ENCODE results near the gene AFMID. TPM values are rescaled to one million over a fixed set of nuclear protein-coding genes. Genes with fewer than 3 reads are reported as not detected.

The AFMID gene
- total RNA-seq, 1 donor from 2014 or later = 47.6 TPM

DNA sequence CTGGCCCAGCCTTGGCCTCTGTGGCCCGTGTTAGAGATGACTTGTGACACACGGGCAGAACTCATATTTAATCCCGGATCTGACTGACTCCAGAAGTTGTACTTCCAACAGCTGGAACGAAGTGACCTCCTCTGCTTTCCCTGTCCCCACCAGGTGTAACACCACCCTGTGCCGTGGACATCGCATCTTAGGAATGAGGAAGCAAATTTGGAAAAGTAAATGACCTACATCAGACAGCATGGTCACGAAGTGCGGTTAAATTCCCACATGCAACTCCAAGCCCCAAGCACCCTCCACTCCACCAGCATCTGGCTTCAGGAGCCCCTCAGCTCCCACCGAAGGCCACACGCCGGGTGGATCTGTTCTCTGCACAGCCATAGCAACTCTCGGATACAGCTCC lies 3.2 kb upstream of the AFMID start:
- no peaks in the 10 kb centered on the region for H3K27me3 ChIP-seq
- no peak overlapping the region for H3K27ac ChIP-seq
- H3K4me3 ChIP-seq = no peak overlapping the region
- intact Hi-C loops (cut with DNase I) = no loop called here
- H3K4me1 ChIP-seq = peaks cover 26% of the 10 kb centered on the region
- H3K9me3 ChIP-seq = no peaks in the 10 kb centered on the region
- DNase-seq (ENCODE audit: extremely low spot score in 2 of 2) = no peak
- TF ChIP-seq POLR2AphosphoS5 (IDR thresholded peaks at IDR 0.05; ENCODE audit: insufficient read depth in 1 of 2, low read depth in 1 of 2) = no peak
- H3K36me3 ChIP-seq = no peaks in the 10 kb centered on the region

DNA sequence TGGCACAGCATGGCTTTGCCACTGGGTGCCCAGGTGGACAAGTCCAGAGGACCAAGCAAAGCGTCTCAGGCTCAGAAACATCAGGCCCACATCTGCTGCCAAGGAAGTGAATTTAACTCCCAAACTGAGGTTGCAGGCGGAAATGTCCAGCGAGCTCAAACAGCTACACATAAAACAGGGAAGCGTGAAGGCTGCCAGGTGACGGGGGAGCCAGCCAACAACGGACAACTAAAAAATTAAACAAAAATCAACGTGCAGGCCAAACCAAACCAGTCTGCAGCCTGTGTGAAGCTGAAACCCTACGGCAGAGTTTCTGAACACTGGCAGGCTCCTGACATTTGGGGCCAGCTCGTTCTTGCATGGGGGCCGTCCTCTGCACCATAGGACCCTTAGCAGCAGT lies 2.8 kb upstream of the AFMID start:
- Histone ChIP-seq H3K4me1 (peaks cover 26% of the 10 kb centered on the region), H3K36me3 (no peaks in the 10 kb centered on the region), H3K4me3 (no peak overlapping the region), H3K27ac (no peak overlapping the region), H3K27me3 (no peaks in the 10 kb centered on the region), H3K9me3 (no peaks in the 10 kb centered on the region)
- DNase-seq (ENCODE audit: extremely low spot score in 2 of 2) = no peak
- intact Hi-C loops (cut with DNase I) = no loop called here
- TF ChIP-seq POLR2AphosphoS5 (IDR thresholded peaks at IDR 0.05; ENCODE audit: insufficient read depth in 1 of 2, low read depth in 1 of 2) (no peak), POLR2A (IDR thresholded peaks at IDR 0.05) (no peak)
- TF ChIP-seq, protein P1, sequence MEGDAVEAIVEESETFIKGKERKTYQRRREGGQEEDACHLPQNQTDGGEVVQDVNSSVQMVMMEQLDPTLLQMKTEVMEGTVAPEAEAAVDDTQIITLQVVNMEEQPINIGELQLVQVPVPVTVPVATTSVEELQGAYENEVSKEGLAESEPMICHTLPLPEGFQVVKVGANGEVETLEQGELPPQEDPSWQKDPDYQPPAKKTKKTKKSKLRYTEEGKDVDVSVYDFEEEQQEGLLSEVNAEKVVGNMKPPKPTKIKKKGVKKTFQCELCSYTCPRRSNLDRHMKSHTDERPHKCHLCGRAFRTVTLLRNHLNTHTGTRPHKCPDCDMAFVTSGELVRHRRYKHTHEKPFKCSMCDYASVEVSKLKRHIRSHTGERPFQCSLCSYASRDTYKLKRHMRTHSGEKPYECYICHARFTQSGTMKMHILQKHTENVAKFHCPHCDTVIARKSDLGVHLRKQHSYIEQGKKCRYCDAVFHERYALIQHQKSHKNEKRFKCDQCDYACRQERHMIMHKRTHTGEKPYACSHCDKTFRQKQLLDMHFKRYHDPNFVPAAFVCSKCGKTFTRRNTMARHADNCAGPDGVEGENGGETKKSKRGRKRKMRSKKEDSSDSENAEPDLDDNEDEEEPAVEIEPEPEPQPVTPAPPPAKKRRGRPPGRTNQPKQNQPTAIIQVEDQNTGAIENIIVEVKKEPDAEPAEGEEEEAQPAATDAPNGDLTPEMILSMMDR (IDR thresholded peaks at IDR 0.05) = no peak

DNA sequence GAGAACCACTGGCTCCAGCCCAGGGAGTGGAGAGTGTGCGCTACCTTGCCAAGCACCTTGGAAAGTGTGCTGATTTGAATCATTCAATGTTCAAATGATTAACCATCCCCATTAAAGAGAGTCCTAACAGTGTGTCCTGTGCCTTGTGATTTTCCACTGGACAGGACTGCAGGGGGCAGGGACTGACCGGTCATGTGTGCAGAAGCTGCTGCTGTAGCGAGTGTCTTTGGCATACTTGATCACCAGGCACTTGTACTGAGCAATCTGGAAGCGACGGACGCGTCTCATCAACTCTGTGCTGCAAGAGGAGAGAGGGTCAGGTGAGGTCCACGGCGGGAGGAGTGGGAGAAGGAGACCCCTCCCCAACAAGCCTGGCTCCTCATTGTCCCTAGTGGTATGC lies 2.3 kb upstream of the AFMID start:
- Histone ChIP-seq H3K27ac (no peak overlapping the region), H3K27me3 (no peaks in the 10 kb centered on the region), H3K4me3 (no peak overlapping the region), H3K36me3 (no peaks in the 10 kb centered on the region), H3K4me1 (peaks cover 26% of the 10 kb centered on the region), H3K9me3 (no peaks in the 10 kb centered on the region)
- no peak for TF ChIP-seq POLR2A (IDR thresholded peaks at IDR 0.05)
- TF ChIP-seq, protein P1 (IDR thresholded peaks at IDR 0.05) = no peak
- no peak for TF ChIP-seq POLR2AphosphoS5 (IDR thresholded peaks at IDR 0.05; ENCODE audit: insufficient read depth in 1 of 2, low read depth in 1 of 2)
- intact Hi-C loops (cut with DNase I) = no loop called here
- DNase-seq (ENCODE audit: extremely low spot score in 2 of 2) = no peak

DNA sequence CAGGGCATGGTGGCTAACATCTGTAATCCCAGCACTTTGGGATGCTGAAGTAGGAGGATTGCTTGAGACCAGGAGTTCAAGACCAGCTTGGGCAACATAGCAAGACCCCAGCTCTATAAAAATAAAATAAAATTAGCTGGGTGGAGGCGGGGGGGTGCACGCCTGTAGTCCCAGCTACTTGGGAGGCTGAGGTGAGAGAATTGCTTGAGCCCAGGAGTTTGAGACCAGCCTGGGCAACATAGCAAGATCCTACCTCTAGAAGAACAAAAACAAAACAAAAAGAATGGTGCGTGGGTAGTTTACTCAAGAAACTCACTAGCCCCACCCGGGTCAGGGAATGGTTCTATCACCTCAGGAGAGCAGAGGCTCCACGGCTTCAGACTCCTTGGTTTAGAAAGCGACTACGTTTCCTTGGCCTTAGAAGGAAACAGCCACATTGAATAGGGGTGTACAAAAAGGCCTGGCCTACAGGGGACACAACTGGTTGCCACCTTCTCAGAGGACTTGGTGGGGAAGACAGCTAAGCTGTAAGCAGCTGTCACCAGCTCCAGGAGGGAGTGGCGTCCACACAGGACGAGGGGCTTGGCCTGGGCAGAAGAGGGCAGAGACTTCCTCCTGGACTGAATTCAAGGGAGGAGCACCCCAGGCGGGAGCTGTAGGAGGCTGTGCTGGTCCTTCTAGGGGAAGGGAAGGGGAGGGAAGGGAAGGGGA lies 1.0 kb upstream of the AFMID start:
- Histone ChIP-seq H3K27ac (peak overlapping the region; percentile 62), H3K36me3 (no peaks in the 10 kb centered on the region), H3K4me3 (peak overlapping the region; percentile 46 to 56), H3K4me1 (peaks cover 26% of the 10 kb centered on the region), H3K9me3 (no peaks in the 10 kb centered on the region), H3K27me3 (no peaks in the 10 kb centered on the region)
- intact Hi-C loops (cut with DNase I) = no loop called here
- TF ChIP-seq, protein P1 (IDR thresholded peaks at IDR 0.05) = no peak
- TF ChIP-seq POLR2A (IDR thresholded peaks at IDR 0.05) (no peak), POLR2AphosphoS5 (IDR thresholded peaks at IDR 0.05; ENCODE audit: insufficient read depth in 1 of 2, low read depth in 1 of 2) (no peak)
- DNase-seq (ENCODE audit: extremely low spot score in 2 of 2) = no peak

DNA sequence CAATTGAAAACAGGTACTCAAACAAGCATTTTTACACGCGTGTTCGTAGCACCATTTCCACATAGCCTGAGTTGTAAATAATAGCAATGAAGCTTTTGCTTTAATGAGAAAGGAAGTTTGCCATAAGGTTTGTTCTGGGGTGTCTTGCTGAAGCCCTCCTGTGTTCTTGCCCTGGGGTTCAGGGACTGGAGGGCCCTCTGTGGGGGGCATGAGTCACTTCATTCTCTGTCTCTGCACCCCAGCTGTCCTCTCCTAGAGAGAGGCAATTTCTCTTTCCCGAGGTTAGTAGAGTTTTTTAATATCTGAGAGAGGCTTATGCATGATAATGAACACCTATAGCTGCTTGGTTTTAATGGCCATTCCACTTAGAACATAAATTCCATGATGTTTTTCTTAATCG lies 9.6 kb downstream of the AFMID start:
- Histone ChIP-seq H3K27ac (no peak overlapping the region), H3K4me1 (peaks cover 16% of the 10 kb centered on the region), H3K9me3 (no peaks in the 10 kb centered on the region), H3K36me3 (no peaks in the 10 kb centered on the region), H3K4me3 (no peak overlapping the region), H3K27me3 (no peaks in the 10 kb centered on the region)
- no peak for DNase-seq (ENCODE audit: extremely low spot score in 2 of 2)
- TF ChIP-seq, protein P1 (IDR thresholded peaks at IDR 0.05) = no peak
- no peak for TF ChIP-seq POLR2AphosphoS5 (IDR thresholded peaks at IDR 0.05; ENCODE audit: insufficient read depth in 1 of 2, low read depth in 1 of 2)
- TF ChIP-seq POLR2A (IDR thresholded peaks at IDR 0.05) = no peak
- intact Hi-C loops (cut with DNase I) = no loop called here
